HCT116 (cell line): ENCODE measurements around the gene GAMT. TPM values are rescaled to one million over a fixed set of nuclear protein-coding genes. Genes with fewer than 3 reads are reported as not detected.

Source experiments
- ATAC-seq: fragments of 200-7000 bp; cut with Tn5 transposase; 2 replicates; pipeline ENCODE4 v1.9.1; 2020; ENCODE audit warnings: mild to moderate bottlenecking, moderate library complexity
- BruUV-seq: library from RNA; stranded (reverse); fragments of 400-500 nt; replicated peaks from 2 replicates; lab custom pipeline; 2021; lab: Mats Ljungman, UMichigan
- CTCF ChIA-PET: fragments of 300-600 bp; sonication (Branson Sonifier 250); formaldehyde crosslinking; loops from one replicate; lab custom pipeline; 2021; ENCODE audit warnings: antibody characterized with exemption; lab: Charles Lee
- POLR2A ChIA-PET: fragments of 300-600, 350-600 bp; sonication (Branson Sonifier 250); formaldehyde crosslinking; loops from one replicate; lab custom pipeline; 2021; ENCODE audit warnings: antibody characterized with exemption; lab: Charles Lee
- RAD21 ChIA-PET, 2 experiments: fragments of 300-600 bp; sonication (Branson Sonifier 250); formaldehyde crosslinking; loops; one replicate each; lab custom pipeline; 2023; ENCODE audit warnings: low total read pairs in 2 of 2; ENCODE audit not compliant: uncharacterized antibody in 2 of 2, unreplicated experiment in 2 of 2, low non-redundant PET in 1 of 2; lab: Charles Lee
- DNase-seq: peaks from one replicate; pipeline ENCODE4 v3.0.0-alpha.2; 2010; ENCODE audit warnings: low read depth, low spot score
- H2AFZ ChIP-seq: fragments of 200-600 bp; shearing (Covaris generic), sonication (generic); 2 replicates; pipeline ENCODE4 v1.6.1; 2017; ENCODE audit warnings: low read depth, mixed run types, mixed read lengths, antibody characterized with exemption, low read length; ENCODE audit not compliant: poor library complexity, severe bottlenecking
- H3K27ac ChIP-seq: 2 replicates; pipeline ENCODE4 v1.5.1; 2012; ENCODE audit warnings: low read depth, low read length
- H3K27me3 ChIP-seq: fragments of 200-600 bp; sonication (generic); 2 replicates; pipeline ENCODE4 v1.6.1; 2016; ENCODE audit warnings: mixed run types, low read length, mixed read lengths; ENCODE audit not compliant: insufficient read depth
- H3K36me3 ChIP-seq, 2 experiments: fragments of 200-500 bp in 1 of 2; fragments of 200-600 bp in 1 of 2; sonication (Bioruptor generic) in 1 of 2; sonication (generic) in 1 of 2; 2 replicates each; pipeline versions ENCODE4 v1.5.1 to v1.6.1; 2014 to 2016; ENCODE audit warnings: low read length in 2 of 2, inconsistent platforms in 1 of 2, mixed read lengths in 1 of 2, mixed run types in 1 of 2; ENCODE audit not compliant: insufficient read depth in 2 of 2, control insufficient read depth in 1 of 2
- H3K4me1 ChIP-seq, 2 experiments: fragments of 200-600 bp in 1 of 2; sonication (generic) in 1 of 2; 2 replicates each; pipeline versions ENCODE4 v1.5.1 to v1.6.1; 2012 to 2017; ENCODE audit warnings: low read length in 2 of 2, inconsistent platforms in 1 of 2, mild to moderate bottlenecking in 1 of 2, mixed read lengths in 1 of 2, mixed run types in 1 of 2, moderate library complexity in 1 of 2; ENCODE audit not compliant: insufficient read depth in 2 of 2, control insufficient read depth in 1 of 2
- H3K4me2 ChIP-seq: fragments of 200-600 bp; sonication (generic); 2 replicates; pipeline ENCODE4 v1.6.1; 2017; ENCODE audit warnings: mixed run types, low read length, mixed read lengths
- H3K4me3 ChIP-seq, 2 experiments: fragments of 200-600 bp in 1 of 2; sonication (generic) in 1 of 2; replicated peaks in 1 of 2; 2 replicates each; pipeline ENCODE4 v1.5.1; 2011 to 2016; ENCODE audit warnings: low read length in 2 of 2, control low read depth in 1 of 2, low read depth in 1 of 2, mild to moderate bottlenecking in 1 of 2, mixed read lengths in 1 of 2, mixed run types in 1 of 2
- H3K79me2 ChIP-seq: fragments of 200-600 bp; sonication (generic); 2 replicates; pipeline ENCODE4 v1.6.1; 2017; ENCODE audit warnings: mild to moderate bottlenecking, mixed run types, low read length, moderate library complexity, mixed read lengths; ENCODE audit not compliant: insufficient read depth
- H3K9ac ChIP-seq: fragments of 200-600 bp; sonication (generic); 2 replicates; pipeline ENCODE4 v1.6.1; 2016; ENCODE audit warnings: low read length, mixed read lengths
- H3K9me2 ChIP-seq: fragments of 200-600 bp; sonication (generic), shearing (Covaris generic); 2 replicates; pipeline ENCODE4 v1.6.1; 2017; ENCODE audit warnings: mixed run types, mild to moderate bottlenecking, moderate library complexity; ENCODE audit not compliant: insufficient read depth
- H3K9me3 ChIP-seq, 2 experiments: fragments of 200-500 bp in 1 of 2; fragments of 200-600 bp in 1 of 2; sonication (Bioruptor generic) in 1 of 2; sonication (generic) in 1 of 2; 2 replicates each; pipeline ENCODE4 v1.6.1; 2014 to 2017; ENCODE audit warnings: low read length in 2 of 2, mixed read lengths in 2 of 2, inconsistent platforms in 1 of 2, low read depth in 1 of 2, mild to moderate bottlenecking in 1 of 2, mixed run types in 1 of 2, moderate library complexity in 1 of 2; ENCODE audit not compliant: control insufficient read depth in 1 of 2, insufficient read depth in 1 of 2
- H4K20me1 ChIP-seq: fragments of 200-600 bp; sonication (generic), shearing (Covaris generic); 2 replicates; pipeline ENCODE4 v1.6.1; 2017; ENCODE audit warnings: mixed run types, mild to moderate bottlenecking, moderate library complexity; ENCODE audit not compliant: insufficient read depth
- CEBPB ChIP-seq: IDR thresholded peaks from 2 replicates; pipeline ENCODE4 v1.6.1; 2012; ENCODE audit warnings: low read depth
- CTCF ChIP-seq, 3 experiments: fragments of 200-600 bp in 1 of 3; sonication (generic) in 1 of 3; IDR thresholded peaks in 2 of 3; conservative IDR thresholded peaks in 1 of 3; 2 replicates each; pipeline ENCODE4 v1.5.1; 2012 to 2017; ENCODE audit warnings: low read depth in 2 of 3, low read length in 2 of 3, antibody characterized with exemption in 1 of 3, borderline replicate concordance in 1 of 3, control low read depth in 1 of 3, mild to moderate bottlenecking in 1 of 3, mixed read lengths in 1 of 3, mixed run types in 1 of 3, moderate library complexity in 1 of 3; ENCODE audit not compliant: insufficient read depth in 1 of 3
- ELF1 ChIP-seq: IDR thresholded peaks from 2 replicates; pipeline ENCODE4 v1.6.1; 2012; ENCODE audit warnings: low read depth, borderline replicate concordance
- EZH2phosphoT487 ChIP-seq: fragments of 200-600 bp; IDR thresholded peaks from 2 replicates; pipeline ENCODE4 v1.6.1; 2018; ENCODE audit warnings: antibody characterized with exemption, borderline replicate concordance
- FOSL1 ChIP-seq: IDR thresholded peaks from 2 replicates; pipeline ENCODE4 v1.6.1; 2012; ENCODE audit warnings: low read depth
- MAX ChIP-seq: IDR thresholded peaks from 2 replicates; pipeline ENCODE4 v1.6.1; 2012
- POLR2A ChIP-seq: IDR thresholded peaks from 2 replicates; pipeline ENCODE4 v1.7.0; 2011; ENCODE audit warnings: borderline replicate concordance; ENCODE audit not compliant: insufficient read depth, insufficient read length; ENCODE audit errors: extremely low read depth
- POLR2AphosphoS5 ChIP-seq: IDR thresholded peaks from 2 replicates; pipeline ENCODE4 v1.6.1; 2011; ENCODE audit warnings: mild to moderate bottlenecking, low read depth, low read length, moderate library complexity
- RAD21 ChIP-seq: IDR thresholded peaks from 2 replicates; pipeline ENCODE4 v1.6.1; 2012; ENCODE audit warnings: low read depth, mild to moderate bottlenecking
- SIN3A ChIP-seq: IDR thresholded peaks from 2 replicates; pipeline ENCODE4 v1.6.1; 2012; ENCODE audit warnings: low read depth
- SP1 ChIP-seq: IDR thresholded peaks from 2 replicates; pipeline ENCODE4 v1.6.1; 2012; ENCODE audit warnings: low read depth
- TCF7L2 ChIP-seq: IDR thresholded peaks from 2 replicates; pipeline ENCODE4 v1.7.0; 2011; ENCODE audit warnings: borderline replicate concordance, inconsistent platforms; ENCODE audit not compliant: insufficient read depth, insufficient read length; ENCODE audit errors: extremely low read depth
- YY1 ChIP-seq: IDR thresholded peaks from 2 replicates; pipeline ENCODE4 v1.6.1; 2011; ENCODE audit warnings: low read length, low read depth, moderate library complexity, mild to moderate bottlenecking; ENCODE audit not compliant: insufficient replicate concordance; ENCODE audit errors: extremely low read depth
- ZBTB33 ChIP-seq: IDR thresholded peaks from 2 replicates; pipeline ENCODE4 v1.6.1; 2011; ENCODE audit warnings: mild to moderate bottlenecking, low read length, moderate library complexity; ENCODE audit not compliant: insufficient replicate concordance; ENCODE audit errors: extremely low read depth
- ZFX ChIP-seq: fragments of 450-650 bp; IDR thresholded peaks from 2 replicates; pipeline ENCODE4 v1.6.1; 2017
- ZNF274 ChIP-seq: fragments of 200-500 bp; sonication (Bioruptor generic); IDR thresholded peaks from 2 replicates; pipeline ENCODE4 v1.6.1; 2014; ENCODE audit warnings: mild to moderate bottlenecking, low read depth, low read length, inconsistent platforms
- intact Hi-C: fragments of 100-400 bp; cut with micrococcal nuclease; formaldehyde crosslinking; loops from 2 replicates; pipeline ENCODE4 v1.10.0; 2022
- total RNA-seq: library from RNA; stranded (reverse); gene quantifications from one replicate; pipeline ENCODE4 v1.2.1, GENCODE V29; 2021; ENCODE audit not compliant: unreplicated experiment

The GAMT gene
- total RNA-seq, 1 experiment from 2014 or later, result 102 TPM

- intact Hi-C loops, result no loop called here
- RAD21 ChIA-PET, result no interaction called here
- DNase-seq (no peak), ATAC-seq (peak; percentile 8)
- Histone ChIP-seq H3K27ac (peak overlapping the region; percentile 2; the same call in 1 of the 2 replicates), H3K4me2 (0 out of 2 replicates have a peak overlapping the region, but pooled peaks have one; percentile 23), H3K9me2 (no peaks in the 10 kb centered on the region), H3K79me2 (peaks cover 7% of the 10 kb centered on the region; the same call in 1 of the 2 replicates), H2AFZ (no peak overlapping the region), H3K27me3 (no peaks in the 10 kb centered on the region), H3K9me3 (no peaks in the 10 kb centered on the region), H4K20me1 (no peaks in the 10 kb centered on the region), H3K36me3 (peaks cover 2 to 12% of the 10 kb centered on the region in 2 experiments; a peak in 2 of 4 replicates), H3K9ac (no peak overlapping the region), H3K4me1 (peaks cover 2 to 28% of the 10 kb centered on the region in 2 experiments; a peak in 2 of 4 replicates), H3K4me3 (no peak overlapping the region)
- no peak for TF ChIP-seq EZH2phosphoT487
- TF ChIP-seq POLR2AphosphoS5, result no peak; the same call in 1 of the 2 replicates
- 0 out of 2 replicates have a peak, but pooled peaks have one; percentile 12 for TF ChIP-seq ZFX
- no peak for TF ChIP-seq FOSL1
- no peak for TF ChIP-seq CEBPB
- TF ChIP-seq ZBTB33, result no peak
- TF ChIP-seq TCF7L2, result no peak
- no peak for TF ChIP-seq SP1
- no peak for TF ChIP-seq CTCF (IDR thresholded peaks at IDR 0.05 in 2 of 3, conservative IDR thresholded peaks at IDR 0.05 in 1 of 3; ENCODE audit: borderline replicate concordance in 1 of 3, insufficient read depth in 1 of 3, low read depth in 2 of 3, low read length in 2 of 3)
- TF ChIP-seq RAD21, result no peak
- no peak for TF ChIP-seq YY1
- no peak for TF ChIP-seq SIN3A
- no peak for TF ChIP-seq MAX
- TF ChIP-seq ZNF274, result no peak
- TF ChIP-seq ELF1, result no peak
- peak; percentile 28 for TF ChIP-seq POLR2A
- CTCF ChIA-PET, result no interaction called here
- BruUV-seq, result no TSS peak
- POLR2A ChIA-PET, result no interaction called here
Measured at GRCh38 chr19:1395194-1396018, 5.9 kb downstream of the GAMT start.
